K562 (cell line): ENCODE results near the gene NOL11. TPM values are rescaled to one million over a fixed set of nuclear protein-coding genes. Genes with fewer than 3 reads are reported as not detected.
A peak's percentile ranks its signal among the peaks of the same experiment; 100 is the strongest.

Source experiments
- ATAC-seq: fragments of 200-7000 bp; cut with Tn5 transposase; 3 replicates; pipeline ENCODE4 v1.9.1; 2020; ENCODE audit warnings: moderate library complexity
- BruUV-seq: library from RNA; stranded (reverse); fragments of 400-500 nt; replicated peaks from 2 replicates; lab custom pipeline; 2021; lab: Mats Ljungman, UMichigan
- CTCF ChIA-PET: fragments of 300-600 bp; formaldehyde crosslinking; extraction: SDS; loops from one replicate; lab custom pipeline; 2021; ENCODE audit warnings: low intra/inter-chr PET ratio; lab: Yijun Ruan, JAX
- POLR2A ChIA-PET: fragments of 300-600, 350-650 bp; sonication (Branson Sonifier 250); formaldehyde crosslinking; extraction: SDS; loops from one replicate; lab custom pipeline; 2021; ENCODE audit warnings: antibody characterized with exemption, inconsistent platforms; lab: Yijun Ruan, JAX
- DNase-seq, 4 experiments: peaks; one replicate each; pipeline versions ENCODE4 v3.0.0 to v3.0.0-alpha.2; 2011 to 2018; ENCODE audit warnings: low spot score in 3 of 4, mixed read lengths in 3 of 4; ENCODE audit errors: extremely low read depth in 1 of 4
- FAIRE-seq: peaks from 2 replicates; lab custom pipeline; 2011; peaks lifted over from hg19 to GRCh38; lab: Jason Lieb, UNC
- H2AFZ ChIP-seq: 2 replicates; pipeline ENCODE4 v1.6.0; 2011; ENCODE audit warnings: low read depth, low read length, control low read depth, inconsistent platforms
- H3K27ac ChIP-seq: fragments of 200-600 bp; 3 replicates; pipeline ENCODE4 v1.8.0; 2011; ENCODE audit warnings: low read depth, mild to moderate bottlenecking, control low read depth, inconsistent platforms, low read length, moderate library complexity, mixed read lengths; ENCODE audit errors: extremely low read depth
- H3K27me3 ChIP-seq, 2 experiments: fragments of 300-600 bp in 1 of 2; 2 replicates in 1 of 2; 3 replicates in 1 of 2; pipeline versions ENCODE4 v1.6.0 to v1.8.0; 2011; ENCODE audit warnings: inconsistent platforms in 2 of 2, low read length in 2 of 2, mild to moderate bottlenecking in 1 of 2, mixed read lengths in 1 of 2, moderate library complexity in 1 of 2; ENCODE audit not compliant: control insufficient read depth in 2 of 2, insufficient read depth in 2 of 2
- H3K36me3 ChIP-seq: fragments of 300-600 bp; 3 replicates; pipeline ENCODE4 v1.8.0; 2011; ENCODE audit warnings: mild to moderate bottlenecking, low read length, inconsistent platforms; ENCODE audit not compliant: control insufficient read depth, insufficient read depth
- H3K4me1 ChIP-seq, 2 experiments: fragments of 200-600 bp in 1 of 2; replicated peaks in 1 of 2; 2 replicates in 1 of 2; 3 replicates in 1 of 2; pipeline versions ENCODE4 v1.5.1 to v1.8.0; 2011; ENCODE audit warnings: inconsistent platforms in 2 of 2, low read length in 2 of 2, mild to moderate bottlenecking in 1 of 2, mixed read lengths in 1 of 2, moderate library complexity in 1 of 2; ENCODE audit not compliant: control insufficient read depth in 2 of 2, insufficient read depth in 2 of 2
- H3K4me2 ChIP-seq: 2 replicates; pipeline ENCODE4 v1.6.1; 2011; ENCODE audit warnings: low read length, control low read depth, inconsistent platforms, mixed read lengths; ENCODE audit not compliant: insufficient read depth
- H3K4me3 ChIP-seq: fragments of 200-600 bp; sonication (generic), shearing (Covaris generic); 2 replicates; pipeline ENCODE4 v1.5.1; 2016; ENCODE audit warnings: control low read depth, inconsistent platforms
- H3K79me2 ChIP-seq: fragments of 200-600 bp; 3 replicates; pipeline ENCODE4 v1.8.0; 2011; ENCODE audit warnings: low read length, inconsistent platforms; ENCODE audit not compliant: control insufficient read depth, insufficient read depth
- H3K9ac ChIP-seq, 2 experiments: 2 replicates each; pipeline versions ENCODE4 v1.6.0 to v1.6.1; 2011; ENCODE audit warnings: low read depth in 2 of 2, low read length in 2 of 2, control low read depth in 1 of 2, inconsistent platforms in 1 of 2, mild to moderate bottlenecking in 1 of 2, mixed read lengths in 1 of 2; ENCODE audit not compliant: insufficient read depth in 1 of 2
- H3K9me1 ChIP-seq: one replicate; pipeline ENCODE4 v1.6.0; 2011; ENCODE audit warnings: inconsistent platforms, mild to moderate bottlenecking, low read length, moderate library complexity; ENCODE audit not compliant: control insufficient read depth, insufficient read depth
- H3K9me3 ChIP-seq: replicated peaks from 2 replicates; pipeline ENCODE4 v1.5.1; 2011; ENCODE audit warnings: low read depth, low read length, inconsistent platforms; ENCODE audit not compliant: control insufficient read depth, insufficient read depth
- H4K20me1 ChIP-seq: replicated peaks from 2 replicates; pipeline ENCODE4 v1.6.1; 2011; ENCODE audit warnings: low read length, inconsistent platforms, mixed read lengths; ENCODE audit not compliant: control insufficient read depth, insufficient read depth
- FOXJ3 ChIP-seq: sonication (generic); formaldehyde crosslinking; IDR thresholded peaks from 2 replicates; pipeline ENCODE4 v1.4.0; 2020; ENCODE audit warnings: mild to moderate bottlenecking, missing genetic modification reagents
- HNRNPUL1 ChIP-seq: fragments of 200-400 bp; formaldehyde crosslinking; IDR thresholded peaks from 2 replicates; pipeline ENCODE4 v1.6.1; 2017; ENCODE audit warnings: low read length
- PPARD ChIP-seq: fragments of 250-450 bp; sonication (Bioruptor Pico); IDR thresholded peaks from 2 replicates; pipeline ENCODE4 v1.8.0; 2022; ENCODE audit warnings: inconsistent platforms, mild to moderate bottlenecking, moderate library complexity
- TEAD1 ChIP-seq, 2 experiments: fragments of 450-650 bp in 1 of 2; sonication (generic) in 1 of 2; formaldehyde crosslinking; IDR thresholded peaks; 2 replicates each; pipeline versions ENCODE4 v1.4.0 to v1.8.0; 2020 to 2022; ENCODE audit warnings: mild to moderate bottlenecking in 2 of 2, missing genetic modification reagents in 1 of 2
- WGBS: fragments of 100-300 bp; shearing (Covaris generic); methylation state at CpG from one replicate; pipeline ENCODE4 v1.1.6; 2016; ENCODE audit warnings: low coverage, mixed read lengths; ENCODE audit not compliant: insufficient coverage; ENCODE audit errors: missing lambda C conversion rate; 5-methylcytosine and 5-hydroxymethylcytosine counted together
- in situ Hi-C: fragments of 300-500 bp; cut with MboI; formaldehyde crosslinking; loops from 4 replicates; pipeline ENCODE4 v1.15.0; 2018; ENCODE audit warnings: inconsistent platforms, mixed read lengths
- intact Hi-C: fragments of 100-400 bp; cut with micrococcal nuclease; formaldehyde crosslinking; loops from 2 replicates; pipeline ENCODE4 v1.14.2; 2022
- polyA plus RNA-seq, 8 experiments: library from polyadenylated mRNA; depleted of rRNA in 4 of 8; stranded (reverse) in 5 of 8; unstranded in 3 of 8; fragments of >200 nt; fragmentation: Nextera tagmentation in 2 of 8; fragmentation: Illumina TruSeq in 1 of 8; extraction: Ambion mirVana in 2 of 8; extraction: Trizol in 1 of 8; gene quantifications; 2 replicates each; pipeline versions ENCODE4 v1.2.1 to v1.2.3, GENCODE V29; 2011 to 2014; ENCODE audit warnings: inconsistent platforms in 1 of 8, missing spikeins in 1 of 8
- total RNA-seq, 7 experiments: library from RNA; depleted of rRNA in 6 of 7; stranded (reverse); fragments of >200 nt in 6 of 7; fragmentation: Illumina TruSeq in 2 of 7; extraction: Trizol in 2 of 7; gene quantifications; 2 replicates each; pipeline versions ENCODE4 v1.2.1 to v1.2.3, GENCODE V29; 2011 to 2021; ENCODE audit warnings: low replicate concordance in 1 of 7
- TF ChIP-seq, protein P1 (sequence below): fragments of 450-650 bp; IDR thresholded peaks from 2 replicates; pipeline ENCODE4 v1.6.1; 2016; ENCODE audit warnings: mild to moderate bottlenecking, moderate library complexity
- TF ChIP-seq, protein P2 (sequence below): fragments of 450-650 bp; IDR thresholded peaks from 2 replicates; pipeline ENCODE4 v1.6.1; 2016

Gene NOL11
- total and polyA plus RNA-seq, 9 of the 15 experiments (the other 6 are each of a cell fraction or from before 2014, with no cell fraction given) = 61.1 to 175 (median 121) TPM

DNA sequence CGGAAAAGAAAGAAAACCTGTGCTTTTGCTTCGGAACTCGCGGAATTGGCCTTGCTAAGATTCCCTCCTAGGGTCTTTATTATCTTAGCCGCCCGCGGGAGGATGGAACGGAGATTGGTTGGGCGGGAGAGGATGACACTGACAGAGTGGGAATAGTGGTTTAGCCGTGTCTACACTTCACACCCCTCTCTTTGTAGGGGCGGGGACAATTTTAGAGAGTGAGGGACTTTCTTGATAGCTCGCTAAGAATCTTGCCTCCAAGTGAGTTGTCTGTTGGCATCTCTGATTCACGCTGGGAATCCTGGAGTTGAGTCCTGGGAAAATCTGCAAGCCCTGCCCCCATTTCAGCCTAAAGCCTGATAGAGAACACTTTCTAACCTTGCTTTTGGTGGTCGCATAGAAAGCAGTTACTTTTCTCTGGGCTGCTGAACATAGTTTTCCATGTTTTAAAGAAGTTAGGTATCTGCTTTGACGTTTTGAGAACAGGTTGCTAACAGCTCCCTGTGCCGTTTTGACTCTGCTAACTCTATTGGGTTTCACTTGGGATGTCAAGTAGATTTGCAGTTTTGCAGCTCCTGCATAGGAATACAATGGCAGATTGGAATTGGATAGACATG is 697 bp downstream of the NOL11 start:
- peaks cover 37% of the 10 kb centered on the region for H3K36me3 ChIP-seq
- peak overlapping the region; percentile 96 for H3K4me2 ChIP-seq
- ChIA-PET POLR2A (interaction anchor here (0.8 to 2.8 kb wide), 12 partner anchors 9 to 354 kb away, joined by 3 to 15 read pairs (median 4); no protein-coding TSS in a partner anchor), CTCF (interaction anchor here (1.6 kb wide), 1 partner anchor 107 kb away, joined by 7 read pairs; the partner anchor contains the start of gene BPTF)
- 0 out of 2 replicates have a peak, but pooled peaks cover under 1% of the 10 kb centered on the region for H3K9me3 ChIP-seq
- no peaks in the 10 kb centered on the region; the same call in 1 of the 2 replicates for H4K20me1 ChIP-seq
- peak; percentile 75 for ATAC-seq
- H3K9me1 ChIP-seq = no peaks in the 10 kb centered on the region
- no peaks in the 10 kb centered on the region for H3K27me3 ChIP-seq
- WGBS = under 1% methylated on average over 16 of the region's 16 CpGs
- in situ Hi-C loops = no loop called here
- peak overlapping the region; percentile 75 for H3K4me3 ChIP-seq
- no TSS peak for BruUV-seq
- peaks cover 50% of the 10 kb centered on the region for H3K79me2 ChIP-seq
- peak; percentile 78 for FAIRE-seq
- H3K9ac ChIP-seq = peak overlapping the region; percentile 95 to 100
- H3K27ac ChIP-seq = peak overlapping the region; percentile 90
- peak; percentile 45 to 71 (median 57) for DNase-seq
- H2AFZ ChIP-seq = peak overlapping the region; percentile 97
- intact Hi-C loops = no loop called here
- H3K4me1 ChIP-seq = 0 out of 5 replicates have a peak, but pooled peaks cover 0 to 5% of the 10 kb centered on the region in 2 experiments
- no peak for TF ChIP-seq HNRNPUL1
- TF ChIP-seq TEAD1 (CRISPR knock-in tag; IDR thresholded peaks at IDR 0.05) = peak in 1 of 2 experiments; percentile 9; a peak in 1 of 4 replicates
- TF ChIP-seq PPARD (CRISPR knock-in tag) = no peak
- no peak for TF ChIP-seq FOXJ3 (CRISPR knock-in tag)
- TF ChIP-seq, protein P1, sequence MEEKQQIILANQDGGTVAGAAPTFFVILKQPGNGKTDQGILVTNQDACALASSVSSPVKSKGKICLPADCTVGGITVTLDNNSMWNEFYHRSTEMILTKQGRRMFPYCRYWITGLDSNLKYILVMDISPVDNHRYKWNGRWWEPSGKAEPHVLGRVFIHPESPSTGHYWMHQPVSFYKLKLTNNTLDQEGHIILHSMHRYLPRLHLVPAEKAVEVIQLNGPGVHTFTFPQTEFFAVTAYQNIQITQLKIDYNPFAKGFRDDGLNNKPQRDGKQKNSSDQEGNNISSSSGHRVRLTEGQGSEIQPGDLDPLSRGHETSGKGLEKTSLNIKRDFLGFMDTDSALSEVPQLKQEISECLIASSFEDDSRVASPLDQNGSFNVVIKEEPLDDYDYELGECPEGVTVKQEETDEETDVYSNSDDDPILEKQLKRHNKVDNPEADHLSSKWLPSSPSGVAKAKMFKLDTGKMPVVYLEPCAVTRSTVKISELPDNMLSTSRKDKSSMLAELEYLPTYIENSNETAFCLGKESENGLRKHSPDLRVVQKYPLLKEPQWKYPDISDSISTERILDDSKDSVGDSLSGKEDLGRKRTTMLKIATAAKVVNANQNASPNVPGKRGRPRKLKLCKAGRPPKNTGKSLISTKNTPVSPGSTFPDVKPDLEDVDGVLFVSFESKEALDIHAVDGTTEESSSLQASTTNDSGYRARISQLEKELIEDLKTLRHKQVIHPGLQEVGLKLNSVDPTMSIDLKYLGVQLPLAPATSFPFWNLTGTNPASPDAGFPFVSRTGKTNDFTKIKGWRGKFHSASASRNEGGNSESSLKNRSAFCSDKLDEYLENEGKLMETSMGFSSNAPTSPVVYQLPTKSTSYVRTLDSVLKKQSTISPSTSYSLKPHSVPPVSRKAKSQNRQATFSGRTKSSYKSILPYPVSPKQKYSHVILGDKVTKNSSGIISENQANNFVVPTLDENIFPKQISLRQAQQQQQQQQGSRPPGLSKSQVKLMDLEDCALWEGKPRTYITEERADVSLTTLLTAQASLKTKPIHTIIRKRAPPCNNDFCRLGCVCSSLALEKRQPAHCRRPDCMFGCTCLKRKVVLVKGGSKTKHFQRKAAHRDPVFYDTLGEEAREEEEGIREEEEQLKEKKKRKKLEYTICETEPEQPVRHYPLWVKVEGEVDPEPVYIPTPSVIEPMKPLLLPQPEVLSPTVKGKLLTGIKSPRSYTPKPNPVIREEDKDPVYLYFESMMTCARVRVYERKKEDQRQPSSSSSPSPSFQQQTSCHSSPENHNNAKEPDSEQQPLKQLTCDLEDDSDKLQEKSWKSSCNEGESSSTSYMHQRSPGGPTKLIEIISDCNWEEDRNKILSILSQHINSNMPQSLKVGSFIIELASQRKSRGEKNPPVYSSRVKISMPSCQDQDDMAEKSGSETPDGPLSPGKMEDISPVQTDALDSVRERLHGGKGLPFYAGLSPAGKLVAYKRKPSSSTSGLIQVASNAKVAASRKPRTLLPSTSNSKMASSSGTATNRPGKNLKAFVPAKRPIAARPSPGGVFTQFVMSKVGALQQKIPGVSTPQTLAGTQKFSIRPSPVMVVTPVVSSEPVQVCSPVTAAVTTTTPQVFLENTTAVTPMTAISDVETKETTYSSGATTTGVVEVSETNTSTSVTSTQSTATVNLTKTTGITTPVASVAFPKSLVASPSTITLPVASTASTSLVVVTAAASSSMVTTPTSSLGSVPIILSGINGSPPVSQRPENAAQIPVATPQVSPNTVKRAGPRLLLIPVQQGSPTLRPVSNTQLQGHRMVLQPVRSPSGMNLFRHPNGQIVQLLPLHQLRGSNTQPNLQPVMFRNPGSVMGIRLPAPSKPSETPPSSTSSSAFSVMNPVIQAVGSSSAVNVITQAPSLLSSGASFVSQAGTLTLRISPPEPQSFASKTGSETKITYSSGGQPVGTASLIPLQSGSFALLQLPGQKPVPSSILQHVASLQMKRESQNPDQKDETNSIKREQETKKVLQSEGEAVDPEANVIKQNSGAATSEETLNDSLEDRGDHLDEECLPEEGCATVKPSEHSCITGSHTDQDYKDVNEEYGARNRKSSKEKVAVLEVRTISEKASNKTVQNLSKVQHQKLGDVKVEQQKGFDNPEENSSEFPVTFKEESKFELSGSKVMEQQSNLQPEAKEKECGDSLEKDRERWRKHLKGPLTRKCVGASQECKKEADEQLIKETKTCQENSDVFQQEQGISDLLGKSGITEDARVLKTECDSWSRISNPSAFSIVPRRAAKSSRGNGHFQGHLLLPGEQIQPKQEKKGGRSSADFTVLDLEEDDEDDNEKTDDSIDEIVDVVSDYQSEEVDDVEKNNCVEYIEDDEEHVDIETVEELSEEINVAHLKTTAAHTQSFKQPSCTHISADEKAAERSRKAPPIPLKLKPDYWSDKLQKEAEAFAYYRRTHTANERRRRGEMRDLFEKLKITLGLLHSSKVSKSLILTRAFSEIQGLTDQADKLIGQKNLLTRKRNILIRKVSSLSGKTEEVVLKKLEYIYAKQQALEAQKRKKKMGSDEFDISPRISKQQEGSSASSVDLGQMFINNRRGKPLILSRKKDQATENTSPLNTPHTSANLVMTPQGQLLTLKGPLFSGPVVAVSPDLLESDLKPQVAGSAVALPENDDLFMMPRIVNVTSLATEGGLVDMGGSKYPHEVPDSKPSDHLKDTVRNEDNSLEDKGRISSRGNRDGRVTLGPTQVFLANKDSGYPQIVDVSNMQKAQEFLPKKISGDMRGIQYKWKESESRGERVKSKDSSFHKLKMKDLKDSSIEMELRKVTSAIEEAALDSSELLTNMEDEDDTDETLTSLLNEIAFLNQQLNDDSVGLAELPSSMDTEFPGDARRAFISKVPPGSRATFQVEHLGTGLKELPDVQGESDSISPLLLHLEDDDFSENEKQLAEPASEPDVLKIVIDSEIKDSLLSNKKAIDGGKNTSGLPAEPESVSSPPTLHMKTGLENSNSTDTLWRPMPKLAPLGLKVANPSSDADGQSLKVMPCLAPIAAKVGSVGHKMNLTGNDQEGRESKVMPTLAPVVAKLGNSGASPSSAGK = peak; percentile 31
- TF ChIP-seq, protein P2, sequence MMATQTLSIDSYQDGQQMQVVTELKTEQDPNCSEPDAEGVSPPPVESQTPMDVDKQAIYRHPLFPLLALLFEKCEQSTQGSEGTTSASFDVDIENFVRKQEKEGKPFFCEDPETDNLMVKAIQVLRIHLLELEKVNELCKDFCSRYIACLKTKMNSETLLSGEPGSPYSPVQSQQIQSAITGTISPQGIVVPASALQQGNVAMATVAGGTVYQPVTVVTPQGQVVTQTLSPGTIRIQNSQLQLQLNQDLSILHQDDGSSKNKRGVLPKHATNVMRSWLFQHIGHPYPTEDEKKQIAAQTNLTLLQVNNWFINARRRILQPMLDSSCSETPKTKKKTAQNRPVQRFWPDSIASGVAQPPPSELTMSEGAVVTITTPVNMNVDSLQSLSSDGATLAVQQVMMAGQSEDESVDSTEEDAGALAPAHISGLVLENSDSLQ = peak; percentile 60; the same call in 1 of the 2 replicates
